Measurements from ENCODE around the gene MYO7B.
A peak's percentile ranks its signal among the peaks of the same experiment; 100 is the strongest.

The MYO7B gene

DNA sequence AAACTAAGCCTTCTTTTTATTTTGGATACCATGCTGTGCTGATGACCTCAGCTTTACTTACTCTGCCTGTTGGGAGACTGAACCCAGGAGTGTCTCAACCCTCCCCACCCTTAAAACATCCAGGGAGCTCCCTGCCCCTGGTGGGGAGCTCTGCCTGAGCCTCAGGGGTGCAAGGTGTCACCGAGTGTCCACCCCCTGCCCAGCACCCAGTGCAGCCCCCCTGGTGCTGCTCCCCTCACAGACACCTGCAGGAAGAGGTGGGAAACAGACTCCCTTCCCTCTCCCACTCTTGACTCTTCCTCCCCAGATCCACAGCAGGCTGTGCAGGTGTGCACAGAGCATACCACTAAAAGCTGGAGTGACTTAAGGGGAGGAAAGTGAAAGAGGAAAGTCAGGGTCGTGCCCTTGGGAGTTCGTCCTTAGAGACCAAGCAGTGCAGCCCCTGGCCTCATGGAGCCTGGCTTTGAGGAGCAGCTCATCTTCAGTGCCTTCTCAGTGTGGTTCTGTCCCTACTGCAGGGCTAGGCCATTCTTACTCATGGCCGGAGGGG, 51.3 kb downstream of the MYO7B start:
- DNase-seq (ENCODE audit: low read depth in 2 of 2): no peak

DNA sequence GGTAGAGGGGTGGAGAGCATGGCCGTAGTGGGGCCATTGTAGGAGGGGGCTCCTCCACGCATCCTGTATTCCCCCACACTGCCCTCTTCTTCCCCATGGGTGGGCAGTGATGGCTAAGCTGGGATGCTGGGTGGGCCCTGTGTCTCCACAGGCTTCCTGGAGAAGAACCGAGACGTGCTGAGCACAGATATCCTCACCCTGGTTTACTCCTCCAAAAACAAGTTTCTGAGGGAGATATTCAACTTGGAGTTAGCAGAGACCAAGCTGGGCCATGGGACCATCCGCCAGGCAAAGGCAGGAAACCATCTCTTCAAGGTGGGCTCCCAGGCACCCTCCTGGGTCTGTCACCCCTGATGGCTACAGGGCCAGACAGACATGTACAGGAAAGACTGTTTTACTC, 52.8 kb downstream of the MYO7B start:
- no peak for DNase-seq (ENCODE audit: low read depth in 2 of 2)

DNA sequence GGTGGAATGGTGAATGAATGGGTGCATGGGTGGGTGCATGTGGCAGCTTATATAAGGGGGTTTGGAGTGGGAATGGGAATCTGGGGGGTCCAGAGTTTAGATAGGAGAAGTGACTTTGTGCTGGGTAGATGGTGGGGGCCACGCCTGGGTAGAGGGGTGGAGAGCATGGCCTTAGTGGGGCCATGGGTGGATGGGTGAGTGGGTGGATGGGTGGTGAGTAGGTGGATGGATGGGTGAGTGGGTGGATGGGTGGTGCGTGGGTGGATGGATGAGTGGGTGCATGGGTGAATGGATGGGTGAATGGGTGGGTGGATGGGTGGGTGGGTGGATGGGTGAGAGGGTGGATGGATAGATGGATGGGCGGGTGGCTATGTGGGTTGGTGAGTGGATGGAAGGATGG, 53.9 kb downstream of the MYO7B start:
- no peak for DNase-seq (ENCODE audit: low read depth in 2 of 2)

DNA sequence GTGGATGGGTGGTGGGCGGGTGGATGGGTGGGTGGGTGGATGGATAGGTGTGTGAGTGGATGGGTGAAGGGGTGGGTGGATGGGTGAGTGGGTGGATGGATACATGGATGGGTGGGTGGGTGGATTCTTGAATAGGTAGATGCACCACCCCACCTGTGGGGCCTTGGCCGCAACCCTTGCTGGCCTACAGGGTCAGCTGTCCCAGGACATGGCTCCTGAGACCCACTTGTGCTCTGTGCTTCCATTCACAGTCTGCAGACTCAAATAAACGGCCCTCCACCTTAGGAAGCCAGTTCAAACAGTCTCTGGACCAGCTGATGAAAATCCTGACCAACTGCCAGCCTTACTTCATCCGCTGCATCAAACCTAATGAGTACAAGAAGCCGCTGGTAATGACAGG, 54.4 kb downstream of the MYO7B start:
- DNase-seq (ENCODE audit: low read depth in 2 of 2): no peak

DNA sequence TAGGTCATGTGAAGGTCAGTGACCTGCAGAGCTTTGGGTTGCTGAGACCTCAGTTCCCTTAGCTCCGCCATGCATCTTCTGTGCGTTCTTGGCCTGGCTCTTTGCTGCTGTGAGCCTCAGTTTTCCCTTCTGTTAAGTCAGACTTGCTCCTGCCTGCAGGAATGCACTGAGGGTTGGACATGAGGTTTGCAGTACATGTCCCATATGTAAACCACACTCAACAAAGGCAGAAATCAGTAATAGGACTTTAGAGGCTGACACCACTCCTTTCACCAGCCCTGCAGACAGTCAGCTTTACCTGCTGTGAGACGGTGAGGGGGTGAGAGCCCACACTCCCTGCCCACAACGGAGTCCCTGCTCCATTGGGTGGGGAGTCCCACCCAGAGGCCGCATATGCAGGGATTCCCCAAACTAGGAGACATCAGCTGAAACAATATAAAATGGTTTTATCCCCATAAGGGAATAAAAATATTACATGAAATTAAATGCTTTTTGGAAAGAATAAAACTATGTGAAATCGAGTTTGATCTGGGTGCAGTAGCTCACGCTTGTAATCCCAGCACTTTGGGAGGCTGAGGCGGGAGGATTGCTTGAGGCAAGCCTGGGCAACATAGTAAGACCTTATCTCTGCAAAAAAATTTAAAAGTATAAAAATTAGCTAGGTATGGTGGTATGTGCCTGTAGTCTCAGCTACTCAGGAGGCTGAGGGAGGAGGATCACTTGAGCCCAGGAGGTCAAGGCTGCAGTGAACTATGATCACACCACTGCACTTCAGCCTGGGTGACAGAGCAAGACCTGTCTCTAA, 55.1 kb downstream of the MYO7B start:
- no peak for DNase-seq (ENCODE audit: low read depth in 2 of 2)

DNA sequence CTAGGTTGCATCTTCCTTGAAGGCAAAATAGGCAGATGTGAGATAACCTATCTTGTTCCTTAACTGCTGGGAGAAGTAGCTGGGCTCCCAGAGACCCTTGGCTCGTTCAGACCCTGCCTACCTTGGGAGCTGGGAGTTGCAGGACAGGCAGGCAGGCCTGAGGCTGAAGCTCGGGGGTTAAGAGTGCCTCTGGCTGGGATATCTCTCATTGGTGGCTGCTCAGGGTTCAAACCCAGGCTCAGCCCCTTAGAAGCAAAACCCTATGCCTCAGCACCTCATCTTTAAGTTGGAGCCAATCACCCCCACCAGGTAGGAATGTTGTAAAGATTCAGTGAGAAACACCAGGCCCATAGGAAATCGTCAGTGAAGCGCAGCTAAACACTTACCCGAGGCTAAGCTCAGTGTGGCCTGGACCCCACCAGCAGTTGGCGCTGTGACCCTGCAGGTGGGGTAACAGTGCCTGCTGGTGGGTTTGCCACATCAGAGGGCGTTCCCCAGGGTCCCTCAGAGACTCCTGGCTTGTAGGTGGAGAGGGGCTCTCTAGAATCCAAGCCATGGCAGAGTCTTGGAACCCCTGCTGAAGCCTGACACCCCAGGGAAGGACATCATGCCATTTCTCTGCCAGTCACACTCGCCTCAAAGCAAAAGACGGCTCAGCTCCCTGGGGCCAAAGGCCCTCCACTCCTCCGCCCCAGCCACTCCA, 55.9 kb downstream of the MYO7B start:
- DNase-seq (ENCODE audit: low read depth in 2 of 2): peak; percentile 42 to 61

DNA sequence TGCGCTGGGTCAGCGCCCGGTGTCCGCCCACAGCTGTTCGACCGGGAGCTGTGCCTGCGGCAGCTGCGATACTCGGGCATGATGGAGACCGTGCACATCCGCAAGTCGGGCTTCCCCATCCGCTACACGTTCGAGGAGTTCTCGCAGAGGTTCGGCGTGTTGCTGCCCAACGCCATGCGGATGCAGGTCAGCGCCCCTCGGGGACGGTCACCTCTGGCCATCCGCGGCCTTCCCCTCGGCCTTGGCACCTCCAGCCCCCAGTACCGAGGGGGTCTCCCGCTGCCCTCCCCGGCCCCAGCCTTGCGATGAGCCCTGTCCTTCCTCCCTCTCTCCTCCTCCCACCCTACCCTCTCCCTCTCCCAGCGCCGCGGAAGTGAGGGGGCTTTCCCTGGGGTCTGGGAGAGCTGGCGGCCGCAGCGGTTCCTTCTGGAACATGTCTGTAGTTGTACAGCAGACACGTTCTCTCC, 57.3 kb downstream of the MYO7B start:
- DNase-seq (ENCODE audit: low read depth in 2 of 2): no peak

DNA sequence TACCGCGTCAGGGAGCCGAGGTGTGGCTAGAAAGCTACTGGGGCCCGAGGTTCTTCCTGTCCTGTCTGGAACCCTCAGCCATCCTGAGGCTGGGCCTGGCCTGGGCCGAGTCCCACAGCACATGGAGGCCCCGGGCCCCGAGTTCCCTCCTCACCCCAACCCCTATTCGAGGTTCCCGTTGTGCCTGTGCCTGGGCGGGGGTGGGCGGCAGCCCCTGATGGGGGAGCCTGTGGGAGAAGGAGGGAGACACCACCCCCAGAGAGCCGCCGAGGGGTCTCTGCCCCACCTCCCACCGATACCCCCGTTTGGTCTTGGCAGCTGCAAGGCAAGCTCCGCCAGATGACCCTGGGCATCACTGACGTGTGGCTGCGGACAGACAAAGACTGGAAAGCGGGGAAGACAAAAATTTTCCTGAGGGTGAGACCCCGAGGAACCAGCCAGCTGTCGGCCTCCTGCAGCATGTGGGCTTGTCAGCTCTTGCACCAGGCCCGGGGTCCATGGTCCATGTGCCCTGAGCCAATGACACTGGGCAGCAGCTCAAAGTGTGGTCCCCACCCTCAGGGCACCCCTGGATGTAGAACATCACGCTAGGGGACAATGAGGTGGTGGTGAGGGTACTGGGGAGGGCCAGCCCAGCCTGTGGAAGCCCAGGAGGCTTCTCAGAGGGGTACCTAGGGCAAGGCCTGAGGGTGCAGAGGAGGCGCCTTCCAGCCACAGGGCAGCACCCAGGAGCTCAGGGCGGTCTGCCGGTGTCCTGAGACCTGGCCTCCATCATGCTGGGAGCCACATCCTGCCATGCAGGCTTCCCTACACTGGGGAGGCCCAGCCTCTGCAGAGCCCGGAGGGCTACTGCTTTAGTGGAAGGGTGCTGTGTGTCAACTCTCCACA, 58.0 kb downstream of the MYO7B start:
- no peak for DNase-seq (ENCODE audit: low read depth in 2 of 2)

DNA sequence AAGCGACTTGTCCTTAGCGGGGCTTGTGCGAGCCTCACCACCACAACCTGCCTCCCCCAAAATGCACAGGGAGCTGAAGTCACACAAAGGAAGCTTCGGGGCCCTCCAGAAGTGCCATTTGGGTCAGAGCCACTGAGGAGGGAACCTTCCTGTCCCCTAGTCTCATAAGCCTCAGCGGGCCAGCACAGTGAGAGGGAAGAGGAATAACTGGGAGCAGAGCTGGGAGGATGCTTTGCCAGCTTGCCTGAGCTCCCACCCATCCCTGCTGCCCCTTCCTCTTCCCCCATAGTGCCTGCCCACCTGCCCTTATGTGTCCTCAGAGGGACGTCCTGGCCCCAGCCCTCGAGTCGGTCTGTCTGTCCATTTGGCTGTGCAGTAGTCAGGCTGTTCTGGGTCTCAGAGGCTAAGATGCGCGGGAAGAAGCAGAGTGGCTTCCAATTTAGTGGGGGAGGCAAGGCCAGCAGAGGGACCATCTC, 58.7 kb downstream of the MYO7B start:
- no peak for DNase-seq (ENCODE audit: low read depth in 2 of 2)

DNA sequence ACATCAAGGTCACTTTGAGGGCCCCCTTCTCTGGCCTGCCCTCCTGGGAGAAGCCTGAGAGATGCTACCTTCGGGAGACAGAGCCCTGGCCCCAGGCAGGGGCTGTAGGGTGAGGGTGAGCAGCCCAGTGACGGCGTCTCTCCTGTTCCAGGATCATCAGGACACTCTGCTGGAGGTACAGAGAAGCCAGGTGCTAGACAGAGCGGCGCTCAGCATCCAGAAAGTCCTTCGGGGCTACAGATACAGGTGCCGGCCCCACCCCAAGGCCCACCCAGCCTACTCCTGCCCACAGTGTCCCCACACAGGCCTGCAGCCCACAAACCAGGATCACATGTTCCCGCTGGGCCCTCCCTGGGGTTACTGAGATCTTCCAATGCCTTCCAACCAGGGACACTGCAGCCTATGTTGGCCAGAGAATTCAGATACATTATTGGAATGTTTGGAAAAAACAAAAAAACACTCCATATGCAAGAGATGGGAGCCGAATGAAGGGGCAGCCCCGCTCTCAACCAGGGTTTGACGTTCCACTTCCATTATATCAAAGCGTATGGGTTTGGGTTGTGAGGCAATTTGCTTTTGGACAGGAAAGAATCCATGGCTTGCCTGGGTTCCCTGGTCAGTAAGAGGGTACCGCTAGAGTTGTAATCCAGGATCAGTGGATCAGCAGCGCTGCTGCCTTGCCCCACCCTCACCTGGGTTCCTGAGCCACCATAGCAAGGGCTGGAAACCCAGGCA, 61.0 kb downstream of the MYO7B start:
- DNase-seq (ENCODE audit: low read depth in 2 of 2): no peak

DNA sequence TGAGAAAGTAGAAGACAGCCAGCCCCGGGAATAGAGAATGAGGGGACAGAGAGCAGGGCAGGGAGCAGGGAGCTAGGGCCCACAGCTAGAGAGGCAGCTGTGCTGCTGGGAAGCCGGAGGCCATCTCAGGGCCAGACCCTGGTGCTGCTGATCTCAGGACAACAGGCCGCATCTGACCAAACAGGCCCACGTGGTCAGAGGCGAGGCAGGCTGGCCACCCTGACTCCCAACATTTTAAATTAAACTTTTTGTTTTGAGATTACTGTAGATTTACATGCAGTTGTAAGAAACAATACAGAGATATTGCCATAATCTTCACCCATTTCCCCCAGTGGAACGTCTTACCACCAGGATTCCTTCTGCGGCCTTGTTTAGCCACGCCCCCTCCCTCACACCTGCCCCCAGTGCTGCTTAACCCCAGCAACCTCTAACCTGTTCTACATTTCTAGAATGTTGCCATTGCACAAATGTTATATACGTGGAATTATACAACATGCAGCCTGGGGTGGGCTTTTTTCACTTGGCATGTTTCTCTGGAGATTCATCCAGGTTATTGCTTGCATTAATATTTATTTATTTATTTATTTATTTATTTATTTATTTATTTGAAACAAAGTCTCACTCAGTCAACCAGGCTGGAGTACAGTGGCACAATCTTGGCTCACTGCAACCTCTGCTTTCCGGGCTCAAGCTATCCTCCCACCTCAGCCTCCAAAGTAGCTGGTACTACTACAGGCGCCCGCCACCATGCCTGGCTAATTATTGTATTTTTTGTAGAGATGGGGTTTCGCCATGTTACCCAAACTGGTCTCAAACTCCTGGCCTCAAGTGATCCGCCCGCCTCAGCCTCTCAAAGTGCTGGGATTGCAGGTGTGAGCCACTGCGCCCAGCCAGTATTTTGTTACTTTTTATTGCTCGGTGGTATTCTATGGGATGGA, 61.8 kb downstream of the MYO7B start:
- no peak for DNase-seq (ENCODE audit: low read depth in 2 of 2)

DNA sequence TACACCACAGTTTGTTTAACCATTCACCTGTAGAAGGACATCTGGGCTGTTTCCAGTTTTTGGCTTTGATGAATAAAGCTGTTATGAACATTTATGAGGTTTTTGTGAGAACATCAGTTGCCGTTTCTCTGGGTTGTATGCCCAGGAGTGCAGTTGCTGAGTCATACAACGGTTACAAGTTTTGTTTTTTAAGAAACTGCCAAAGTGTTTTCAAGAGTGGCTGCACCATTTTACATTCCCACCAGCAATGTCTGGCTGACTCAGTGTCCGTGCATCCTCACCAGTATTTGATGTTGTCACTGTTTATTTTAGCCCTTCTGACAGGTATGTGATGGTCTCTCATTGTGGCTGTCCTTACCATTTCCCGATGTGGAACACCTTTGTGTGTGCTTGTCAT, 62.5 kb downstream of the MYO7B start:
- DNase-seq (ENCODE audit: low read depth in 2 of 2): no peak

DNA sequence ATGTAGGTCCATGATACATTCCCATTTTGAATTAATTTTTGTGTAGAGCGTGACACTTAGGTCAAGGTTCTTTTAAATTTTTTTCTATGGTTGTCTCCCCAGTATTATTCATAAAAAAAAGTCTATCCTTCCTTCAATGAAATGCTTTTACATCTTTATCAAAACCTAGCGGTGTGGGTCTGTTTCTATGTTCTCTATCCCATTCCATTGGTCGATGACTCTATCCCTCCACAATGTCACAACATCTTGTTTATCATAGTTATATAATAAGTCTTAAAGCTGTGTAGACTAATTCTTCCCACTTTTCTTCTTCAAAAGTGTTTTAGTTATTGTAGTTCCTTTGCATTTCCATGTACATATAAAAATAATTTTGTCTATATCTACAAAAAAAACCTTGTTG, 63.2 kb downstream of the MYO7B start:
- DNase-seq (ENCODE audit: low read depth in 2 of 2): no peak

DNA sequence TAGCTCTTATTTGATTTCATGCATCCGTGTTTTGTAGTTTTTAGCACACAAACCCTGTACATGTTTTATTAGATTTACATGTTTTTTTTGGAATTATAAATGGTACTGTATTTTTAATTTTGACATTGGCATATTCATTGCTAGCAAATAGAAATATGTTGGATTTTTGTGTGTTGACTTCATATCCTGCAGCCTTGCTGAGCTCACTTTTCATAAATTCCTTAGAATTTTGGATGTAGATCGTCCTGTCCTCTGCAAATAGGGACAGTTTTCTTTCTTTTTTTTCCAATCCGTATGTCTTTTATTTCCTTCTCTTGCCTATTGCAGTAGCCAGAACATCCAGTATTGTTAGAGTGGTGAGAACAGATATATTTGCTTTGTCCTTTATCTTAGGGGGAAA, 63.7 kb downstream of the MYO7B start:
- no peak for DNase-seq (ENCODE audit: low read depth in 2 of 2)

DNA sequence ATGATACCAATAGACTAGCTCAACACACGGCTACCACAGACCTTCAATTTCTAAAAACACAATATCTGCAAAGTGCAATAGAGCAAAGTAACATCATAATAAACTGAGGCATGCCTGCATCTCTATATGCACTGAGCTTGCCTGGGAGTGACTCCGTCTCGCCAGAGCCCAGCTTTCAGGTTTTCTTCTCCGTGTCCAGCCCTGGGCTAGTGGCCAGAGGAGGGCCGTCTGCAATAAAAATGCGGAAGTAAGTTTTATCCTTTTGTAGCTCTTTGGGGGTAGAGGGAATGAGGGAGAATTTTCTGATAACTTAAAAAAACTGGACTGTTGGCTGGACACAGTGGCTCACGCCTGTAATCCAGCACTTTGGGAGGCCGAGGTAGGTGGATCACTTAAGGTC, 69.5 kb downstream of the MYO7B start:
- no peak for DNase-seq (ENCODE audit: low read depth in 2 of 2)

DNA sequence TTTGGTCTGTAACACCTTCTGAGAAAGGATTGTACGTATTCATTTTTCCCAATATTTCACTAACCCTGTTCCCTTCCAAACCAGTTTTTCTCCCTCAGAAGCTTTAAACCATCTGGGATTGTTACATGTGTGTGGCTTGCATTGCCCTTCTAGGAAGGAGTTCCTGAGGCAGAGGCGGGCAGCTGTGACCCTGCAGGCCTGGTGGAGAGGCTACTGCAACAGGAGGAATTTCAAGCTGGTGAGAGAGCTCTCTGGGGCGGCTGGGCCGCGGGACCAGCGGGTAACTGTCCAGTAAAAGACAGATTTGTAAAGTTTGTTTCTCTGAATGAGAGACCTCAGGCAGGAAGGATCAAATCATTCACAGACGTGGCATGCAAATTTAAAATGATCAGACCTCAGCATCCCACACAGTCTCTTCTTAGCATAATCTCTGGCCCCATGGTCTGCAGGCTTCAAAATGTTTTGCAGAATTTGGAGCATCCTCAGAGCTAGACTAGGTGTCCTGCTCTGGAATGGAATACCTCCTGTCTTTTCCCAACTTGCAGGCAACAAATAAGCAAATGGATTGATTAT, 70.3 kb downstream of the MYO7B start:
- no peak for DNase-seq (ENCODE audit: low read depth in 2 of 2)

DNA sequence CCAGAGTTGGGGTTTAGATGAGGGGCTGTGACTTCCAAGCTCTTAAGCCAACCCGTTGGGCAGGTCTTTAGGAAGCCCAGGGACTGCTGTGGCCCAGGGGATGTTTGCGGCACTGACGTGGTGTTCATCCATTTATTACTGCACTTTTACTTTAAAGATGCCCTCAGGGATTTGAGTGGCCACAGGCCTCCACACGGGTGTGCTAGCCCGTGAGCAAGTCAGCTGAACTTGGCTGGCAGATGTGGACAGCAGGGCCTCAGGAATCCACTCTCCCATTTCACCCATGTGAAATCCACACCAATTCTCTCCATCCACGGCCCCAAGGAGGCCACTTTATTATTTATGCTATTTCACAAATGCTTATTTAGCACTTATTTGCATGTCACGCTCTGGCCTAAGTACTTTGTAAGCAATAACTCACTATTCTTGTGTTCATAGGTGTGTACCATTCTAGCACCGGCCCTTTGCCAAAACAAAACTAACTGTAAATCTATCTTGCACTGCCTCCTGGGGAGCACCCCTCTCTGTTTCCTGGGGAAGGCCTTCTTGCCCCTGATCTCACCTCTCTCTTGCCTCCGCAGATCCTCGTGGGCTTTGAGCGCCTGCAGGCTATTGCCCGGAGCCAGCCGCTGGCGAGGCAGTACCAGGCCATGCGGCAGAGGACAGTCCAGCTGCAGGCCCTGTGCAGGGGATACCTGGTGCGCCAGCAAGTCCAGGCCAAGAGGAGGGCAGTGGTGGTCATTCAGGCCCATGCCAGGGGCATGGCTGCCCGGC, 71.3 kb downstream of the MYO7B start:
- DNase-seq (ENCODE audit: low read depth in 2 of 2): no peak

DNA sequence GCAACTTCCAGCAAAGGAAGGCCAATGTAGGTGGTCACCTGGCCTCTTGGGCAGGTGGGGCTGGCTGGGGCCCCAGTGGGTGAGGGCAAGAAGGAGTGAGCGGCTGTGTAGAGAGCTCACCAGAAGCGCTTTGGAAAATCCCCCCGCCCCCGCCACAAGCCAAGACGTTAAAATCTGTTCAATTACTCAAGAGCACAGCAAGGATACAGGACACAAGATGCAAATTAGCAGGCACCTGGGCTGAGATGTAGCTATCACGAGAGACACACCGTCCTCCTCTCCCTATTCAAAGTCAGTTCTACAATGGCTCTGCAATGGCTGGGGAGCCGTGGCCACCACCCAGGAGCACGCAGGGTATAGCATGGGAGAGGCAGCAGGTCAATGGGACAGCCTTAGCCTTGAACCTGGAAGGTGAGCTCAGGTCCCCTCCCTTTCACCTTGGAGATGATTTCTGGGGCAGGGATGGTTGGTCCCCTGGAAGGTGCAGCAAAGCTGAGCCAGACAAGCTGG, 72.0 kb downstream of the MYO7B start:
- no peak for DNase-seq (ENCODE audit: low read depth in 2 of 2)

Measured in stimulated activated CD4-positive, alpha-beta T cell treated with anti-CD3 and anti-CD28 coated beads, Interleukin-1b, Interleukin-23, amount 100 ng/mL, for 4 hours (primary cell).